HepG2 (cell line): Measurements from ENCODE around the gene USP34. TPM values are rescaled to one million over a fixed set of nuclear protein-coding genes. Genes with fewer than 3 reads are reported as not detected.

ENCODE experiments used
- ARNT ChIP-seq: fragments of 450-650 bp; IDR thresholded peaks from 2 replicates; pipeline ENCODE4 v1.6.1; 2017
- CBFB ChIP-seq: sonication (generic); formaldehyde crosslinking; IDR thresholded peaks from 2 replicates; pipeline ENCODE4 v1.4.0; 2020; ENCODE audit warnings: missing genetic modification reagents
- DNMT3B ChIP-seq: conservative IDR thresholded peaks from 2 replicates; pipeline ENCODE4 v1.6.1; 2016; ENCODE audit warnings: missing biosample characterization, control low read depth
- KLF13 ChIP-seq: sonication (generic); formaldehyde crosslinking; IDR thresholded peaks from 2 replicates; pipeline ENCODE4 v1.4.0; 2020; ENCODE audit warnings: mild to moderate bottlenecking, missing genetic modification reagents
- MEIS1 ChIP-seq: sonication (generic); formaldehyde crosslinking; IDR thresholded peaks from 2 replicates; pipeline ENCODE4 v1.9.0; 2021; ENCODE audit warnings: mild to moderate bottlenecking, missing genetic modification reagents, moderate library complexity, borderline replicate concordance
- NCOR1 ChIP-seq: fragments of 200-600 bp; sonication (generic); IDR thresholded peaks from 2 replicates; pipeline ENCODE4 v1.7.0; 2017; ENCODE audit warnings: antibody characterized with exemption, low read length, borderline replicate concordance
- NRL ChIP-seq: sonication (generic); formaldehyde crosslinking; IDR thresholded peaks from 2 replicates; pipeline ENCODE4 v1.5.0; 2020; ENCODE audit warnings: missing genetic modification reagents, mild to moderate bottlenecking, moderate library complexity, borderline replicate concordance
- RBM22 ChIP-seq: fragments of 200-400 bp; formaldehyde crosslinking; optimal IDR thresholded peaks from 2 replicates; pipeline ENCODE3; 2017; ENCODE audit warnings: mild to moderate bottlenecking, low read length, moderate library complexity
- RFX1 ChIP-seq: fragments of 450-650 bp; IDR thresholded peaks from 2 replicates; pipeline ENCODE4 v1.6.1; 2017
- SIX1 ChIP-seq: sonication (generic); formaldehyde crosslinking; IDR thresholded peaks from 2 replicates; pipeline ENCODE4 v1.4.0; 2020; ENCODE audit warnings: missing genetic modification reagents, borderline replicate concordance
- SUZ12 ChIP-seq: fragments of 150-350 bp; IDR thresholded peaks from 2 replicates; pipeline ENCODE4 v1.6.1; 2014; ENCODE audit warnings: low read depth, low read length
- ZNF224 ChIP-seq: sonication (generic); formaldehyde crosslinking; IDR thresholded peaks from 2 replicates; pipeline ENCODE4 v1.5.0; 2020; ENCODE audit warnings: mild to moderate bottlenecking, missing genetic modification reagents
- ZNF343 ChIP-seq: sonication (generic); formaldehyde crosslinking; IDR thresholded peaks from 2 replicates; pipeline ENCODE4 v1.4.0; 2020; ENCODE audit warnings: mild to moderate bottlenecking, missing genetic modification reagents
- ZNF556 ChIP-seq: sonication (generic); formaldehyde crosslinking; IDR thresholded peaks from 2 replicates; pipeline ENCODE4 v1.4.0; 2020; ENCODE audit warnings: mild to moderate bottlenecking, missing genetic modification reagents, borderline replicate concordance
- ZNF713 ChIP-seq: sonication (generic); formaldehyde crosslinking; IDR thresholded peaks from 2 replicates; pipeline ENCODE4 v1.4.0; 2020; ENCODE audit warnings: mild to moderate bottlenecking, missing genetic modification reagents
- polyA plus RNA-seq, 8 experiments: library from polyadenylated mRNA; depleted of rRNA in 3 of 8; stranded (reverse) in 7 of 8; unstranded in 1 of 8; fragments of >200 nt; fragmentation: Illumina TruSeq in 4 of 8; extraction: Trizol in 4 of 8; gene quantifications; 2 replicates each; pipeline versions ENCODE4 v1.2.1 to v1.2.3, GENCODE V29; 2011 to 2016; ENCODE audit warnings: low read depth in 4 of 8, missing spikeins in 1 of 8, mixed read lengths in 1 of 8; ENCODE audit not compliant: insufficient read depth in 1 of 8
- total RNA-seq, 5 experiments: library from RNA; depleted of rRNA; stranded (reverse); fragments of >200 nt; fragmentation: Illumina TruSeq; extraction: Trizol; gene quantifications; 2 replicates each; pipeline ENCODE4 v1.2.3, GENCODE V29; 2016; ENCODE audit warnings: low read depth in 1 of 5
- TF ChIP-seq, protein P1 (sequence below): sonication (generic); formaldehyde crosslinking; IDR thresholded peaks from 2 replicates; pipeline ENCODE4 v1.5.0; 2020; ENCODE audit warnings: missing genetic modification reagents
- TF ChIP-seq, protein P2 (sequence below): sonication (generic); formaldehyde crosslinking; IDR thresholded peaks from 2 replicates; pipeline ENCODE4 v1.8.1; 2023; ENCODE audit warnings: mild to moderate bottlenecking, missing genetic modification reagents, borderline replicate concordance
- TF ChIP-seq, protein P3 (sequence below): fragments of 450-650 bp; IDR thresholded peaks from 2 replicates; pipeline ENCODE4 v1.6.1; 2016
- TF ChIP-seq, protein P4 (sequence below): conservative IDR thresholded peaks from 2 replicates; pipeline ENCODE4 v1.6.1; 2018; ENCODE audit warnings: missing genetic modification reagents
- TF ChIP-seq, protein P5 (sequence below): sonication (generic); formaldehyde crosslinking; conservative IDR thresholded peaks from 2 replicates; pipeline ENCODE4 v1.4.0; 2020; ENCODE audit warnings: missing genetic modification reagents
- TF ChIP-seq, protein P6 (sequence below): sonication (generic); formaldehyde crosslinking; IDR thresholded peaks from 2 replicates; pipeline ENCODE4 v1.4.0; 2020; ENCODE audit warnings: missing genetic modification reagents
- TF ChIP-seq, protein P7 (sequence below): sonication (generic); formaldehyde crosslinking; IDR thresholded peaks from 2 replicates; pipeline ENCODE4 v1.8.0; 2022; ENCODE audit warnings: mild to moderate bottlenecking, missing genetic modification reagents

USP34 gene
- total and polyA plus RNA-seq, 2 of the 13 experiments (the other 11 are each of a cell fraction or from before 2014, with no cell fraction given) = 99.2 to 100 TPM

DNA sequence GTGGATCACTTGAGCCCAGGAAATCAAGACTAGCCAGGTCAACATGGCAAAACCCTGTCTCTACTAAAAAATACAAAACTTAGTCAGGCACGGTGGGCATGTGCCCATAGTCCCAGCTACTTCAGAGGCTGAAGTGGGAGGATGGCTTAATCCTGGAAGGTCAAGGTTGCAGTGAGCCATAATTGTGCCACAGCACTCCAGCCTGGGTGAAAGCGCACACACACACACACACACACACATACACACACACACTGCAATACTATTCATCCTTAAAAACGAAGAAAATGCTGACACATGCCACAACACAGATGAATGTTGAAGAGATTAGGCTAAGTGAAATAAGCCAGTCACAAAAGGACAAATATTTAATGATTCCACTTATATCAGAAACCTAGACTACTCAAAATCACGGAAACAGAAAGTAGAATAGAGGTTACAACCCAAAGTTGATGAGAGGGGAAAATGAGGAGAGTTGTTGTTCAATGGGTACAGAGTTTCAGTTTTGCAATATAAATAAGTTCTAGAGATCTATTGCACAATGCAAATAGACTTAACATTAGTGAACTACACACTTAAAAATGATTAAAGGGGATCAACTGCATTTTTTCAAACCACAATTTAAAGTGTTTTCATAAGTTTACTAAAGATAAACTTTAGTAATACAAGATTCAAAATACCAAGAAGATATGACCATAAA is 114.5 kb downstream of the USP34 start (continued):
- TF ChIP-seq NRL (CRISPR knock-in tag) (no peak), DNMT3B (CRISPR knock-in tag) (no peak), ZNF343 (CRISPR knock-in tag) (no peak), NCOR1 (no peak), SUZ12 (no peak), ZNF556 (CRISPR knock-in tag) (no peak), ARNT (no peak), SIX1 (CRISPR knock-in tag) (peak; percentile 36; the same call in 1 of the 2 replicates), ZNF713 (no peak), RBM22 (peak; percentile 30), RFX1 (no peak), CBFB (CRISPR knock-in tag) (no peak), MEIS1 (CRISPR knock-in tag) (no peak), KLF13 (no peak), ZNF224 (no peak)
- TF ChIP-seq, protein P1, sequence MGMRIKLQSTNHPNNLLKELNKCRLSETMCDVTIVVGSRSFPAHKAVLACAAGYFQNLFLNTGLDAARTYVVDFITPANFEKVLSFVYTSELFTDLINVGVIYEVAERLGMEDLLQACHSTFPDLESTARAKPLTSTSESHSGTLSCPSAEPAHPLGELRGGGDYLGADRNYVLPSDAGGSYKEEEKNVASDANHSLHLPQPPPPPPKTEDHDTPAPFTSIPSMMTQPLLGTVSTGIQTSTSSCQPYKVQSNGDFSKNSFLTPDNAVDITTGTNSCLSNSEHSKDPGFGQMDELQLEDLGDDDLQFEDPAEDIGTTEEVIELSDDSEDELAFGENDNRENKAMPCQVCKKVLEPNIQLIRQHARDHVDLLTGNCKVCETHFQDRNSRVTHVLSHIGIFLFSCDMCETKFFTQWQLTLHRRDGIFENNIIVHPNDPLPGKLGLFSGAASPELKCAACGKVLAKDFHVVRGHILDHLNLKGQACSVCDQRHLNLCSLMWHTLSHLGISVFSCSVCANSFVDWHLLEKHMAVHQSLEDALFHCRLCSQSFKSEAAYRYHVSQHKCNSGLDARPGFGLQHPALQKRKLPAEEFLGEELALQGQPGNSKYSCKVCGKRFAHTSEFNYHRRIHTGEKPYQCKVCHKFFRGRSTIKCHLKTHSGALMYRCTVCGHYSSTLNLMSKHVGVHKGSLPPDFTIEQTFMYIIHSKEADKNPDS (CRISPR knock-in tag) = no peak
- TF ChIP-seq, protein P2, sequence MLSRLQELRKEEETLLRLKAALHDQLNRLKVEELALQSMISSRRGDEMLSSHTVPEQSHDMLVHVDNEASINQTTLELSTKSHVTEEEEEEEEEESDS (CRISPR knock-in tag) = no peak
- TF ChIP-seq, protein P3, sequence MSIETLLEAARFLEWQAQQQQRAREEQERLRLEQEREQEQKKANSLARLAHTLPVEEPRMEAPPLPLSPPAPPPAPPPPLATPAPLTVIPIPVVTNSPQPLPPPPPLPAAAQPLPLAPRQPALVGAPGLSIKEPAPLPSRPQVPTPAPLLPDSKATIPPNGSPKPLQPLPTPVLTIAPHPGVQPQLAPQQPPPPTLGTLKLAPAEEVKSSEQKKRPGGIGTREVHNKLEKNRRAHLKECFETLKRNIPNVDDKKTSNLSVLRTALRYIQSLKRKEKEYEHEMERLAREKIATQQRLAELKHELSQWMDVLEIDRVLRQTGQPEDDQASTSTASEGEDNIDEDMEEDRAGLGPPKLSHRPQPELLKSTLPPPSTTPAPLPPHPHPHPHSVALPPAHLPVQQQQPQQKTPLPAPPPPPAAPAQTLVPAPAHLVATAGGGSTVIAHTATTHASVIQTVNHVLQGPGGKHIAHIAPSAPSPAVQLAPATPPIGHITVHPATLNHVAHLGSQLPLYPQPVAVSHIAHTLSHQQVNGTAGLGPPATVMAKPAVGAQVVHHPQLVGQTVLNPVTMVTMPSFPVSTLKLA = no peak
- TF ChIP-seq, protein P4, sequence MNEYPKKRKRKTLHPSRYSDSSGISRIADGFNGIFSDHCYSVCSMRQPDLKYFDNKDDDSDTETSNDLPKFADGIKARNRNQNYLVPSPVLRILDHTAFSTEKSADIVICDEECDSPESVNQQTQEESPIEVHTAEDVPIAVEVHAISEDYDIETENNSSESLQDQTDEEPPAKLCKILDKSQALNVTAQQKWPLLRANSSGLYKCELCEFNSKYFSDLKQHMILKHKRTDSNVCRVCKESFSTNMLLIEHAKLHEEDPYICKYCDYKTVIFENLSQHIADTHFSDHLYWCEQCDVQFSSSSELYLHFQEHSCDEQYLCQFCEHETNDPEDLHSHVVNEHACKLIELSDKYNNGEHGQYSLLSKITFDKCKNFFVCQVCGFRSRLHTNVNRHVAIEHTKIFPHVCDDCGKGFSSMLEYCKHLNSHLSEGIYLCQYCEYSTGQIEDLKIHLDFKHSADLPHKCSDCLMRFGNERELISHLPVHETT (CRISPR knock-in tag) = no peak
- TF ChIP-seq, protein P5, sequence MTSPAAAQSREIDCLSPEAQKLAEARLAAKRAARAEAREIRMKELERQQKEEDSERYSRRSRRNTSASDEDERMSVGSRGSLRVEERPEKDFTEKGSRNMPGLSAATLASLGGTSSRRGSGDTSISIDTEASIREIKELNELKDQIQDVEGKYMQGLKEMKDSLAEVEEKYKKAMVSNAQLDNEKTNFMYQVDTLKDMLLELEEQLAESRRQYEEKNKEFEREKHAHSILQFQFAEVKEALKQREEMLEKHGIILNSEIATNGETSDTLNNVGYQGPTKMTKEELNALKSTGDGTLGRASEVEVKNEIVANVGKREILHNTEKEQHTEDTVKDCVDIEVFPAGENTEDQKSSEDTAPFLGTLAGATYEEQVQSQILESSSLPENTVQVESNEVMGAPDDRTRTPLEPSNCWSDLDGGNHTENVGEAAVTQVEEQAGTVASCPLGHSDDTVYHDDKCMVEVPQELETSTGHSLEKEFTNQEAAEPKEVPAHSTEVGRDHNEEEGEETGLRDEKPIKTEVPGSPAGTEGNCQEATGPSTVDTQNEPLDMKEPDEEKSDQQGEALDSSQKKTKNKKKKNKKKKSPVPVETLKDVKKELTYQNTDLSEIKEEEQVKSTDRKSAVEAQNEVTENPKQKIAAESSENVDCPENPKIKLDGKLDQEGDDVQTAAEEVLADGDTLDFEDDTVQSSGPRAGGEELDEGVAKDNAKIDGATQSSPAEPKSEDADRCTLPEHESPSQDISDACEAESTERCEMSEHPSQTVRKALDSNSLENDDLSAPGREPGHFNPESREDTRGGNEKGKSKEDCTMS (CRISPR knock-in tag) = no peak
- TF ChIP-seq, protein P6, sequence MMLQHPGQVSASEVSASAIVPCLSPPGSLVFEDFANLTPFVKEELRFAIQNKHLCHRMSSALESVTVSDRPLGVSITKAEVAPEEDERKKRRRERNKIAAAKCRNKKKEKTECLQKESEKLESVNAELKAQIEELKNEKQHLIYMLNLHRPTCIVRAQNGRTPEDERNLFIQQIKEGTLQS = no peak
- TF ChIP-seq, protein P7, sequence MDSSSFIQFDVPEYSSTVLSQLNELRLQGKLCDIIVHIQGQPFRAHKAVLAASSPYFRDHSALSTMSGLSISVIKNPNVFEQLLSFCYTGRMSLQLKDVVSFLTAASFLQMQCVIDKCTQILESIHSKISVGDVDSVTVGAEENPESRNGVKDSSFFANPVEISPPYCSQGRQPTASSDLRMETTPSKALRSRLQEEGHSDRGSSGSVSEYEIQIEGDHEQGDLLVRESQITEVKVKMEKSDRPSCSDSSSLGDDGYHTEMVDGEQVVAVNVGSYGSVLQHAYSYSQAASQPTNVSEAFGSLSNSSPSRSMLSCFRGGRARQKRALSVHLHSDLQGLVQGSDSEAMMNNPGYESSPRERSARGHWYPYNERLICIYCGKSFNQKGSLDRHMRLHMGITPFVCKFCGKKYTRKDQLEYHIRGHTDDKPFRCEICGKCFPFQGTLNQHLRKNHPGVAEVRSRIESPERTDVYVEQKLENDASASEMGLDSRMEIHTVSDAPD (CRISPR knock-in tag) = no peak
